ENCODE measurements around the gene UBE2S. TPM values are rescaled to one million over a fixed set of nuclear protein-coding genes. Genes with fewer than 3 reads are reported as not detected.
A peak's percentile ranks its signal among the peaks of the same experiment; 100 is the strongest.
"Not testable (repeated sequence)": the region's sequence is repeated elsewhere in the genome, so short reads cannot be mapped to it uniquely, and the experiment has no call there.

Gene UBE2S
- 10 to 100 TPM; 26.3 to 47.0 (median 37.2) TPM for polyA plus RNA-seq (ENCODE audit: insufficient read length in 10 of 10)
- long read RNA-seq, donor 1, transcript UBE2S-201 (4 exons, 2,548 nt): major isoform, 31 of 31 reads
- long read RNA-seq, donor 1, partial matches to known transcripts: 0 of 31 reads
- long read RNA-seq, donor 1, other reads (novel, unspliced or antisense): 0 of 31 reads
- long read RNA-seq, donor 2, transcript UBE2S-201 (4 exons, 2,548 nt): major isoform, 33 of 33 reads
- long read RNA-seq, donor 2, partial matches to known transcripts: 0 of 33 reads
- long read RNA-seq, donor 2, other reads (novel, unspliced or antisense): 0 of 33 reads
- long read RNA-seq, donor 3: 0 reads
- long read RNA-seq, donor 4, transcript UBE2S-201 (4 exons, 2,548 nt): major isoform, 24 of 24 reads
- long read RNA-seq, donor 4, partial matches to known transcripts: 0 of 24 reads
- long read RNA-seq, donor 4, other reads (novel, unspliced or antisense): 0 of 24 reads
- long read RNA-seq, donor 5, transcript UBE2S-201 (4 exons, 2,548 nt): major isoform, 46 of 46 reads
- long read RNA-seq, donor 5, partial matches to known transcripts: 0 of 46 reads
- long read RNA-seq, donor 5, other reads (novel, unspliced or antisense): 0 of 46 reads
- long read RNA-seq, donor 6, transcript UBE2S-201 (4 exons, 2,548 nt): major isoform, 61 of 61 reads
- long read RNA-seq, donor 6, partial matches to known transcripts: 0 of 61 reads
- long read RNA-seq, donor 6, other reads (novel, unspliced or antisense): 0 of 61 reads
- long read RNA-seq, donor 7, transcript UBE2S-201 (4 exons, 2,548 nt): major isoform, 40 of 40 reads
- long read RNA-seq, donor 7, partial matches to known transcripts: 0 of 40 reads
- long read RNA-seq, donor 7, other reads (novel, unspliced or antisense): 0 of 40 reads
- long read RNA-seq, donor 8, transcript UBE2S-201 (4 exons, 2,548 nt): major isoform, 48 of 48 reads
- long read RNA-seq, donor 8, partial matches to known transcripts: 0 of 48 reads
- long read RNA-seq, donor 8, other reads (novel, unspliced or antisense): 0 of 48 reads
- long read RNA-seq, donor 9, transcript UBE2S-201 (4 exons, 2,548 nt): major isoform, 6 of 6 reads
- long read RNA-seq, donor 9, partial matches to known transcripts: 0 of 6 reads
- long read RNA-seq, donor 9, other reads (novel, unspliced or antisense): 0 of 6 reads

DNA sequence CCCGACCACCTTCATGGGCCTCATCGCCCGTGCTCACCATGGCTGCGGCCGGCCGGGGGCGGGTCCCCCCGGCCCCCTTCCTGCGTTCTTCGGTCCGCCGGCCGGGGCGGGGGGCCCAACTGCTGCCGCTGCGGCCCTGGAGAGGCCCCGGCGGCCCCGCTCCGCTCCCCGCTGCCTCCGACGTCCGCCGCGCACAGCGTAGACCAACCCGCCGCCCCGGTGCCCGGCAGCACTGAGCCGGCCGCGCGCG, at the start of gene UBE2S:
TSS of gene UBE2S (minus strand) at position 239 of the 250 bp plus-strand sequence. CDS start at position 40, 199 bp downstream.
- DNase-seq: not testable (repeated sequence)

- no peak for DNase-seq
Measured at GRCh38 chr19:55456347-55456746, 48.8 kb upstream of the UBE2S start.

GRCh38 chr19:55455576-55456235, 48.1 kb upstream of the UBE2S start:
- no peak for DNase-seq

DNA sequence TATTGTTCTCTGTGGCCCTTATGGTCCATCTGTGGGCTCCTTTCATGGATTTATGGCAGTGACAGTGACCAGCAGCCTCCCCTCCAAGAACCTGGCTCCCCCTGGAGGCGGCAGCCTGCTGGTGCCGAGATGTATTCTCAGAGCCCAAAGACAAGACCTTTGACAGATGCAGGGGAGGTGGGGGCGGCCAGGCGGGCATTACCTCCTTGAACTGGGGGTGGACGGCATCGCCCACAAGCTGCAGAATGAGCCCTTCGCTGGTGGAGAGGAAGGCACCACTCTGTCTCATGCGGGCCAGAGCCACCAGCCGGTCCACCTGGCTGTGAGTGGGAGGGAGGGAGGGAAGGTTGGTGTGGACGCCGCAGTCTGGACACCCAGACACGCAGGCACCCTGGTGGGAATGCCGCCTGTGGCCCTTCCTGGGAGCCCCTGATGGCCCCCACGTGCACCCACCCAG, 47.2 kb upstream of the UBE2S start:
- no peak for DNase-seq

GRCh38 chr19:55453511-55454260, 46.1 kb upstream of the UBE2S start:
- no peak for DNase-seq

DNA sequence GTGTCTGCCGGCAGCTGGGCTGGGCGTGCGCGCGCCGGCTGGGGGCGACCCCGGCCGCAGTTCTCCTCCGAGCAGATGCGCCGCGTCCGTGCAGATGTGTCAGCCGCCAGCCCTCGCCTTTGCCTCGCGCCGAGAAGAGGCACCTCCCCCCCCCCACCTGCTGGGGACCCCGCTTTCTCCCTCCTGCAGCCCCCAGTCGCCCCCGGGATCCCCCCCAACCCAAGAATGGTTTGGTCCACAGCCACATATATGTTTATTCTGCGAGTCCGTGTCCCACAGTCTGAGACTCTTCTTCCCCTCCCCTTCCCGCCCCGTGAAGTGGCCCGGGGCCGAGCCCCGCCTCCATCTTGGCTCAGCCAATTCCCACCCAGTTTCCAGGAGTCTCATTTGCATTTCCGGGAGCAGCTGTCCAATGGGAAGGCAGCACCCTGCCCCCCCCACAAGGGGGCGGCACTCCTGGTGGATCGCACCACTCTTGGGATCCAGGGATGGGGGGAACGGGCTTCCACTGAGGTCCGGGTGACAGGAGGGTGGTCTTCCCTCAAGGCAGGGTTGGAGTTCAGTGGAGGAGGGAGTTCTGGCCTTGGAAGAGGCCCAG, 45.3 kb upstream of the UBE2S start:
- peak; percentile 69 to 94 (median 92) for DNase-seq

DNA sequence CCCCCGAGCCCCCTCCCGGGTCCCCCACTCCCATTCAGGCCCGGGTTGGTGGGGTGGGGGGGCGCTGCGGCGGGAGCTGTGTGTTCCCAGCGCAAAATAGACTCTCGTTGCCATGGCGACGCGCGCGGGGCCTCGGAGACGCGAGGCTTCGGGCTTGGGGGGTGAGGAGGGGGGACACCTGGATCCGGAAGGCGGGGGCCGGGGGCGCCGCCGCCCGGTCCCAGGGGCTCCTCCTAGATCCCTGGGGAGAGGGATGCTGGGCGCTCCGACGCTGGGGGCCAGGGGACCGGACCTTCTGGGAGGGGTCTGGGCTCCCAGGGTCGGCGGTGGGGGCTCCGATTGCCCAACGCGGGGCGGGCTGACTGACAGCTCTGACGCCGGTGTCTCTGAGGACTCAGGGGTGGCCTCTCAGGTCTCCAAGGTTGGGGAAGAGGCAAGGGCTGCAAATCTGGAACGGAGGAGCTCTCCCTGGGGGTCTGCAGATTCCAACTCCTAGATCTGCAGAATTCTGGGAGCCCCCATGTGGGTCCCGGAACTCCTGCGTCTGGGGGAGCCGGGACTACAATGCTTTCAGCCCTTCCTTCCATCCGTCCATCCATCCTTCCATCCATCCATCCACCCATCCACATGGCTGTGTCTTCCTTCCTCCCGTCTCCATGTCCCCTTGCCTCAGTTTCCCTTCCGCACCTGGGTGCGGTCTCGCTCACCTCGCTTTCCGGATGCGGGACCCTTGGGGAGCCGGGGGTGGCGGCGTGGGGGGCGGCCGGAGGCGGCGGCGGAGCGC, 44.6 kb upstream of the UBE2S start:
- no peak for DNase-seq

GRCh38 chr19:55451163-55451964, 43.8 kb upstream of the UBE2S start:
- no peak for DNase-seq

GRCh38 chr19:55449469-55449868, 41.9 kb upstream of the UBE2S start:
- no peak for DNase-seq

DNA sequence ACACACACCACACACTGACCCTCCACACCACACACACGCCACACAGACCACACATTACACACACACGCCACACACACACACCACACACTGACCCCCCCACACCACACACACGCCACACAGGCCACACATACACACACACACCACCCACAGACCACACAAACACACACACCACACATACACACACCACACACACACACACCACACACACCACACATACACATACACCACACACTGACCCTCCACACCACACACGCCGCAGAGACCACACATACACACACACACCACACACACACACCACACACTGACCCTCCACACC, 40.5 kb upstream of the UBE2S start:
- not testable (repeated sequence) for DNase-seq

GRCh38 chr19:55447421-55448174, 40.0 kb upstream of the UBE2S start:
- DNase-seq: no peak

DNA sequence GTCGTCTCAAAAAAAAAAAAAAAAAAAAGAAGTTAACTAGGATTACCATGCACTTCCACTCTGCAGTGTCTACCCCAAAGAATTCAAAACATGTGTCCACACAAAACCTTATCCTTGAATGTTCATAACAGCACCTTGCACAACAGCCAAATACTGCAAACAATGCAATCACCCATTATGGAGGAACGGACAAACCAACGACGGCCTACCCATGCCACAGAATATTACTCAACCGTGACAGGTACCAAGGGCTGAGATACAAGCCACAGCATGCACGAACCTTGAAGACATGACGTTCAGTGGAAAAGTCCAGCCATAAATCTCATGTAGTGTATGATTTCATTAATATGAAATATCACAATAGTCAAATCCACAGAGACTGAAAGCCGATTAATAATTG, 38.5 kb upstream of the UBE2S start:
- DNase-seq: no peak

DNA sequence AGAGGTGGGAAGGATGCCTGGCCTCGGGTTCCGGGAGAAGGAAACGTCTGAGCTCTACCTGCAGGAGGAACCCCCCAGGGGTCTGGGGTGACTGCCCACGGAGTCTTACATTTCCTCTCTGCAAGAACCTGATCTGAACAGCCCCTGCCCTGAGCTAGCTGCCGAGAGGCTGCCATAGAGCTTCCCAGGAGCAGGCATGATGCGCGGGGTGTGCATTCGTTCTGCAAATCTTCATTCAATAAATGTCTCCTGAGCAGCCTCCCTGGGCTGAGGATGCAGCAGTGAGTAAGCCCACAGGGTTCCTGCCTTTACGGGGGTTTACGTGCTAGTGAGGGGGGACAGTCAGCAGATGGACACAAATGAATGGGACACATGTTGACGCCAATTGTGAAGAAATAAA, 37.1 kb upstream of the UBE2S start:
- DNase-seq: no peak

DNA sequence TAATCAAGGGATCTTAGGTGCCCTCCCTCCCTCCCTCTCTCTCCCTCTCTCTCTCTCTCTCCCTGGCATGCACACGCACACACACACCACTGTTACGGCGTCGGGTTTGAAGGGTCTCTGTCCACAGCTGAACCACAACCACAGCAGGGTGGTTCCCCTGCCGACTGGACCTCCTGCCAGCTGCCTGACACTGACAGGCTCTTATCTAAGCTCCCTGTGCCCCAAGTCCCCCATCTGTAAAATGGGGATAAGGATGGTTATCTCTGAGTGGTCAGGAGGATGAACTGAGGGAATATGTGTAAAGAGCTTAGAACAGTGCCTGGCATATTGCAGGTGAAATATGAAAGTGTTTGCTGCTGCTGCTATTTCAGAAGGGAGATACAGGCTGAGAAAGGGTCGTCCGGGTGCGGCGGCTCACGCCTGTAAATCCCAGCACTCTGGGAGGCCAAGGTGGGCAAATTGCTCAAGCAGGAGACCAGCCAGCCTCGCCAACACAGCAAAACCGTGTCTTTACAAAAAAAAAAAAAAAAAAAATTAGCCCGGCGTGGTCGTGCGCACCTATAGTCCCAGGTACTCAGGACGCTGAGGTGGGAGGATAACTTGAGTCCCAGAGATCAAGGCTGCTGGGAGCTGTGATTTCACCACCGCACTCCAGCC, 36.4 kb upstream of the UBE2S start:
- no peak for DNase-seq

- DNase-seq: no peak
Measured at GRCh38 chr19:55443045-55443823, 35.6 kb upstream of the UBE2S start, which contains the start of gene SHISA7. Gene SHISA7, minus strand, starts transcription at chr19:55443300. Its CDS starts 437 bp downstream, at chr19:55442863.

- no peak for DNase-seq
Measured at GRCh38 chr19:55442372-55442961, 34.9 kb upstream of the UBE2S start.

Data from muscle of back (tissue), 13 donors.